NB4 (cell line): ENCODE results near the gene OXNAD1.

Experiments used
- DNase-seq: peaks from one replicate; pipeline ENCODE4 v3.0.0; 2010; ENCODE audit warnings: low read depth
- H3K4me3 ChIP-seq: one replicate; pipeline ENCODE4 v1.5.1; 2011; ENCODE audit warnings: mild to moderate bottlenecking, low read depth, low read length, moderate library complexity
- CTCF ChIP-seq: IDR thresholded peaks from one replicate; pipeline ENCODE4 v1.5.1; 2012; ENCODE audit warnings: low read depth, low read length
- MAX ChIP-seq: IDR thresholded peaks from 2 replicates; pipeline ENCODE4 v1.6.1; 2011; ENCODE audit warnings: low read depth, low read length
- MYC ChIP-seq: IDR thresholded peaks from 2 replicates; pipeline ENCODE4 v1.6.1; 2011; ENCODE audit warnings: low read depth, low read length
- POLR2A ChIP-seq: IDR thresholded peaks from 2 replicates; pipeline ENCODE4 v1.6.1; 2011; ENCODE audit warnings: mild to moderate bottlenecking; ENCODE audit not compliant: insufficient read length; ENCODE audit errors: extremely low read depth

The OXNAD1 gene

GRCh38 chr3:16325850-16326249 is 60.8 kb downstream of the OXNAD1 start:
- no peak overlapping the region for H3K4me3 ChIP-seq
- TF ChIP-seq MAX (no peak), CTCF (no peak), MYC (no peak), POLR2A (no peak)
- no peak for DNase-seq

GRCh38 chr3:16326724-16327349 is 61.8 kb downstream of the OXNAD1 start:
- no peak for DNase-seq
- TF ChIP-seq CTCF: no peak
- TF ChIP-seq MAX: no peak
- TF ChIP-seq MYC: no peak
- TF ChIP-seq POLR2A: no peak
- no peak overlapping the region for H3K4me3 ChIP-seq

GRCh38 chr3:16328124-16328523 is 63.1 kb downstream of the OXNAD1 start:
- no peak for DNase-seq
- no peak for TF ChIP-seq MYC
- TF ChIP-seq POLR2A: no peak
- no peak for TF ChIP-seq CTCF
- H3K4me3 ChIP-seq: no peak overlapping the region

GRCh38 chr3:16329036-16329825 is 64.2 kb downstream of the OXNAD1 start:
- no peak for DNase-seq

GRCh38 chr3:16329826-16330129 is 64.8 kb downstream of the OXNAD1 start:
- DNase-seq: no peak
- no peak for TF ChIP-seq POLR2A
- no peak for TF ChIP-seq MAX
- TF ChIP-seq CTCF: no peak
- no peak for TF ChIP-seq MYC

More at GRCh38 chr3:16329036-16329825, 64.2 kb downstream of the OXNAD1 start:
- no peak for TF ChIP-seq MYC
- TF ChIP-seq CTCF: no peak
- no peak for TF ChIP-seq POLR2A
- no peak for TF ChIP-seq MAX
- no peak overlapping the region for H3K4me3 ChIP-seq

GRCh38 chr3:16330351-16330750 is 65.3 kb downstream of the OXNAD1 start:
- H3K4me3 ChIP-seq: no peak overlapping the region
- TF ChIP-seq MAX (no peak), POLR2A (no peak)
- no peak for DNase-seq

More at GRCh38 chr3:16329826-16330129, 64.8 kb downstream of the OXNAD1 start:
- H3K4me3 ChIP-seq: no peak overlapping the region
